Measurements from ENCODE around the gene RXFP1. TPM values are rescaled to one million over a fixed set of nuclear protein-coding genes. Genes with fewer than 3 reads are reported as not detected.
"Not testable (repeated sequence)": the region's sequence is repeated elsewhere in the genome, so short reads cannot be mapped to it uniquely, and the experiment has no call there.

RXFP1 gene
- total and polyA plus RNA-seq, 4 donors = 0.36 to 2.6 (median 0.97) TPM

DNA sequence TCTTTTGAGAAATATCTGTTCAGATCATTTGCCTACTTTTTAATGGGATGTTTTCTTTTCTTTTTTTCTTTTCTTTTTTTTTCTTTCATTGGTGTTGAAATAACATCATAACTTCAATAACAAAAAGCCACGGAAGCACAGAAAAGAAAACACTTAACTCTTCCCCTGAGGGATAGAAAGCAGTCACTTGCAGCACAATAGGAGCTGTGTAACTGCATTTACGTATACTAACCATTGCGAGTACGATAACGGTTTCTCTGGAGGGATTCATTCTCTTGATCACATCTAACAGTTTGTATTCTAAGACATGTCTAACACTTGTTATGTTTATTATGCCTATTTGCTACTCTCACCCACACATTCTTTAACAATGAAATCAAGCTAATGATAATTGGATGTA, 122.7 kb downstream of the RXFP1 start:
- 66 to 72% methylated on average over 5 of the region's 5 CpGs for WGBS, 2 donors
- H3K4me1 ChIP-seq (ENCODE audit: control insufficient read depth in 1 of 2, insufficient read depth in 2 of 2, low read length in 2 of 2) = no peaks in the 10 kb centered on the region

DNA sequence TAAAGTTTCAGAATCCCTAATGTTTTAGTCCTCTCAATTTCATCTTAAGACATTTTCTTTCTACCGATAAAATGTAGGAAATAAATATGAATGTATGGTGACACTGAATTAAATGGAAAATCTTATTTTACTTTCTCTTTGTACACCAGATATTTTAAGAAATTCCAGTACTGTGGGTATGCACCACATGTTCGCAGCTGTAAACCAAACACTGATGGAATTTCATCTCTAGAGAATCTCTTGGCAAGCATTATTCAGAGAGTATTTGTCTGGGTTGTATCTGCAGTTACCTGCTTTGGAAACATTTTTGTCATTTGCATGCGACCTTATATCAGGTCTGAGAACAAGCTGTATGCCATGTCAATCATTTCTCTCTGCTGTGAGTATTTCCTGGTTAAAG, 123.1 kb downstream of the RXFP1 start:
- H3K27me3 ChIP-seq (ENCODE audit: control insufficient read depth in 1 of 2, insufficient read depth in 2 of 2, low read length in 1 of 2) = no peaks in the 10 kb centered on the region
- intact Hi-C loops (cut with DNase I) = no loop called here
- H3K4me3 ChIP-seq (ENCODE audit: low read length in 2 of 2) = no peak overlapping the region
- ATAC-seq (ENCODE audit: low FRiP score) (no peak), DNase-seq (no peak)
- H3K9me3 ChIP-seq (ENCODE audit: control insufficient read depth, low read length) = no peaks in the 10 kb centered on the region
- H3K4me1 ChIP-seq (ENCODE audit: control insufficient read depth in 1 of 2, insufficient read depth in 2 of 2, low read length in 2 of 2) = no peaks in the 10 kb centered on the region
- H3K36me3 ChIP-seq (ENCODE audit: control insufficient read depth in 1 of 2, insufficient read depth in 2 of 2, low read length in 1 of 2) = no peaks in the 10 kb centered on the region
- 41 to 55% methylated on average over 3 of the region's 3 CpGs for WGBS, 2 donors
- H3K27ac ChIP-seq (ENCODE audit: low read depth in 1 of 2, low read length in 2 of 2) = no peak overlapping the region

More for the DNA sequence above, 122.7 kb downstream of the RXFP1 start:
- intact Hi-C loops (cut with DNase I) = no loop called here
- Histone ChIP-seq H3K36me3 (ENCODE audit: control insufficient read depth in 1 of 2, insufficient read depth in 2 of 2, low read length in 1 of 2) (no peaks in the 10 kb centered on the region), H3K27me3 (ENCODE audit: control insufficient read depth in 1 of 2, insufficient read depth in 2 of 2, low read length in 1 of 2) (no peaks in the 10 kb centered on the region), H3K4me3 (ENCODE audit: low read length in 2 of 2) (no peak overlapping the region), H3K27ac (ENCODE audit: low read depth in 1 of 2, low read length in 2 of 2) (no peak overlapping the region), H3K9me3 (ENCODE audit: control insufficient read depth, low read length) (no peaks in the 10 kb centered on the region)
- ATAC-seq (ENCODE audit: low FRiP score) = no peak
- DNase-seq = no peak

- DNase-seq = no peak
- intact Hi-C loops (cut with DNase I) = no loop called here
- no peak for ATAC-seq (ENCODE audit: low FRiP score)
- Histone ChIP-seq H3K27me3 (ENCODE audit: control insufficient read depth in 1 of 2, insufficient read depth in 2 of 2, low read length in 1 of 2) (no peaks in the 10 kb centered on the region), H3K4me3 (ENCODE audit: low read length in 2 of 2) (no peak overlapping the region), H3K4me1 (ENCODE audit: control insufficient read depth in 1 of 2, insufficient read depth in 2 of 2, low read length in 2 of 2) (no peaks in the 10 kb centered on the region), H3K9me3 (ENCODE audit: control insufficient read depth, low read length) (no peaks in the 10 kb centered on the region), H3K36me3 (ENCODE audit: control insufficient read depth in 1 of 2, insufficient read depth in 2 of 2, low read length in 1 of 2) (no peaks in the 10 kb centered on the region), H3K27ac (ENCODE audit: low read depth in 1 of 2, low read length in 2 of 2) (no peak overlapping the region)
- 58 to 63% methylated on average over 4 of the region's 4 CpGs for WGBS, 2 donors
These were observed 127.5 kb downstream of the RXFP1 start for GRCh38 chr4:158649111-158649680.

DNA sequence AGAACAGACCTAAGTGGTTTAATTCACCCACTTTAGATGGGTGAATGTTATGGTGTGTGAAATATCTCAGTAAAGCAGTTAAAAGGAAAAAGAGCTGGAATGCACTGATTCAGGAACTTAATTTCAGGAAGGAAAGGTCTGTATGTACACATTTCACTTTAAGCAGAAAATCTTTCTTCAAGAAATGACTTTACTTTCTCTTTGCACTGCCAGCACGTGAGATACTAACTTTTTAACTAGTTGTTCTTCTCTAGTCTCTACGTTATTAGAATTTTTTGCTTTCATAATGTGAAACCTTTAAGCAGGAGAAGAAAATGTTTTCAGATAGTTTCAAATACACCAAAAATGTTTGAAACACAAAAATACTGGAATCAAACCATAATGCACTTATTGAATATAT, 131.2 kb downstream of the RXFP1 start:
- 4 to 5% methylated on average over 2 of the region's 2 CpGs for WGBS, 2 donors
- no peak overlapping the region for H3K4me3 ChIP-seq (ENCODE audit: low read length in 2 of 2)
- no peak for ATAC-seq (ENCODE audit: low FRiP score)
- H3K27ac ChIP-seq (ENCODE audit: low read depth in 1 of 2, low read length in 2 of 2) = no peak overlapping the region
- no peaks in the 10 kb centered on the region for H3K27me3 ChIP-seq (ENCODE audit: control insufficient read depth in 1 of 2, insufficient read depth in 2 of 2, low read length in 1 of 2)
- no peak for DNase-seq
- no peaks in the 10 kb centered on the region for H3K36me3 ChIP-seq (ENCODE audit: control insufficient read depth in 1 of 2, insufficient read depth in 2 of 2, low read length in 1 of 2)
- H3K4me1 ChIP-seq (ENCODE audit: control insufficient read depth in 1 of 2, insufficient read depth in 2 of 2, low read length in 2 of 2) = no peaks in the 10 kb centered on the region
- intact Hi-C loops (cut with DNase I) = no loop called here
- no peaks in the 10 kb centered on the region for H3K9me3 ChIP-seq (ENCODE audit: control insufficient read depth, low read length)

GRCh38 chr4:158656439-158656838, 134.8 kb downstream of the RXFP1 start:
- Histone ChIP-seq H3K36me3 (ENCODE audit: control insufficient read depth in 1 of 2, insufficient read depth in 2 of 2, low read length in 1 of 2) (no peaks in the 10 kb centered on the region), H3K27ac (ENCODE audit: low read depth in 1 of 2, low read length in 2 of 2) (no peak overlapping the region), H3K9me3 (ENCODE audit: control insufficient read depth, low read length) (no peaks in the 10 kb centered on the region), H3K4me3 (ENCODE audit: low read length in 2 of 2) (no peak overlapping the region), H3K4me1 (ENCODE audit: control insufficient read depth in 1 of 2, insufficient read depth in 2 of 2, low read length in 2 of 2) (no peaks in the 10 kb centered on the region), H3K27me3 (ENCODE audit: control insufficient read depth in 1 of 2, insufficient read depth in 2 of 2, low read length in 1 of 2) (no peaks in the 10 kb centered on the region)
- WGBS, 2 donors = 91 to 100% methylated on average over 1 of the region's 1 CpG
- intact Hi-C loops (cut with DNase I) = no loop called here
- ATAC-seq (ENCODE audit: low FRiP score) (no peak), DNase-seq (no peak)

GRCh38 chr4:158657291-158657690, 135.6 kb downstream of the RXFP1 start:
- Histone ChIP-seq H3K36me3 (ENCODE audit: control insufficient read depth in 1 of 2, insufficient read depth in 2 of 2, low read length in 1 of 2) (no peaks in the 10 kb centered on the region), H3K4me3 (ENCODE audit: low read length in 2 of 2) (no peak overlapping the region), H3K4me1 (ENCODE audit: control insufficient read depth in 1 of 2, insufficient read depth in 2 of 2, low read length in 2 of 2) (no peaks in the 10 kb centered on the region), H3K9me3 (ENCODE audit: control insufficient read depth, low read length) (no peaks in the 10 kb centered on the region), H3K27me3 (ENCODE audit: control insufficient read depth in 1 of 2, insufficient read depth in 2 of 2, low read length in 1 of 2) (no peaks in the 10 kb centered on the region), H3K27ac (ENCODE audit: low read depth in 1 of 2, low read length in 2 of 2) (no peak overlapping the region)
- ATAC-seq (ENCODE audit: low FRiP score) = peak; percentile 19
- WGBS, 2 donors = 92 to 96% methylated on average over 11 of the region's 11 CpGs
- intact Hi-C loops (cut with DNase I) = no loop called here
- peak in 1 of 2 donors; percentile 40 for DNase-seq

DNA sequence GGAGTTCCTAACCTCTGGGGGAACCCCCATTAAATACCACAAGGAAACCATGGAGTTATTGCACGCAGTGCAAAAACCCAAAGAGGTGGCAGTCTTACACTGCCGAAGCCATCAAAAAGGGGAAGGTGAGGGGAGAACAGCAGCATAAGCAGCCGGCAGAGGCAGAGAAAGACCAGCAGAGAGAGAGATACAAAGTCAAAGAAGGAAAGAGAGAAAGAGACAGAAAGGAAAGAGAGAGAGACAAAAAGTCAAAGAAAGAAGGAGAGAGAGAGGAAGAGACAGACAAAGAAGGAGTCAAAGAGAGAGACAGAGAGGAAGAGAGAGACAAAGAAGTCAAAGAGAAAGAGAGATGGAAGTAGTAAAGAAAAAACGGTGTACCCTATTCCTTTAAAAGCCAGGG, 141.6 kb downstream of the RXFP1 start:
- H3K4me3 ChIP-seq (ENCODE audit: low read length in 2 of 2); H3K4me1 ChIP-seq (ENCODE audit: control insufficient read depth in 1 of 2, insufficient read depth in 2 of 2, low read length in 2 of 2); DNase-seq; H3K27me3 ChIP-seq (ENCODE audit: control insufficient read depth in 1 of 2, insufficient read depth in 2 of 2, low read length in 1 of 2); H3K27ac ChIP-seq (ENCODE audit: low read depth in 1 of 2, low read length in 2 of 2); H3K9me3 ChIP-seq (ENCODE audit: control insufficient read depth, low read length); intact Hi-C loops (cut with DNase I); ATAC-seq (ENCODE audit: low FRiP score); H3K36me3 ChIP-seq (ENCODE audit: control insufficient read depth in 1 of 2, insufficient read depth in 2 of 2, low read length in 1 of 2): not testable (repeated sequence)
- WGBS, 2 donors = 65 to 66% methylated on average over 4 of the region's 4 CpGs

- H3K27ac ChIP-seq (ENCODE audit: low read depth in 1 of 2, low read length in 2 of 2); H3K4me3 ChIP-seq (ENCODE audit: low read length in 2 of 2); intact Hi-C loops (cut with DNase I); ATAC-seq (ENCODE audit: low FRiP score); H3K36me3 ChIP-seq (ENCODE audit: control insufficient read depth in 1 of 2, insufficient read depth in 2 of 2, low read length in 1 of 2); H3K27me3 ChIP-seq (ENCODE audit: control insufficient read depth in 1 of 2, insufficient read depth in 2 of 2, low read length in 1 of 2); H3K9me3 ChIP-seq (ENCODE audit: control insufficient read depth, low read length); DNase-seq; H3K4me1 ChIP-seq (ENCODE audit: control insufficient read depth in 1 of 2, insufficient read depth in 2 of 2, low read length in 2 of 2): not testable (repeated sequence)
- WGBS, 2 donors = 83 to 85% methylated on average over 8 of the region's 8 CpGs
These were observed 142.3 kb downstream of the RXFP1 start for GRCh38 chr4:158663707-158664625.

- intact Hi-C loops (cut with DNase I) = no loop called here
- Histone ChIP-seq H3K4me3 (ENCODE audit: low read length in 2 of 2) (no peak overlapping the region), H3K36me3 (ENCODE audit: control insufficient read depth in 1 of 2, insufficient read depth in 2 of 2, low read length in 1 of 2) (no peaks in the 10 kb centered on the region), H3K4me1 (ENCODE audit: control insufficient read depth in 1 of 2, insufficient read depth in 2 of 2, low read length in 2 of 2) (no peaks in the 10 kb centered on the region), H3K27ac (ENCODE audit: low read depth in 1 of 2, low read length in 2 of 2) (no peak overlapping the region), H3K27me3 (ENCODE audit: control insufficient read depth in 1 of 2, insufficient read depth in 2 of 2, low read length in 1 of 2) (no peaks in the 10 kb centered on the region), H3K9me3 (ENCODE audit: control insufficient read depth, low read length) (no peaks in the 10 kb centered on the region)
- WGBS, 2 donors = 98 to 99% methylated on average over 18 of the region's 18 CpGs
- ATAC-seq (ENCODE audit: low FRiP score) = no peak
- DNase-seq = no peak
These were observed 143.1 kb downstream of the RXFP1 start for GRCh38 chr4:158664806-158665205.

All from aorta (tissue), 5 donors.